Uterus (tissue), 4 donors: ENCODE data around the gene WNT16. TPM values are rescaled to one million over a fixed set of nuclear protein-coding genes. Genes with fewer than 3 reads are reported as not detected.

Experiments used
- DNase-seq, 2 donors: peaks; one replicate each; pipeline ENCODE4 v3.0.0-alpha.2; 2019 to 2020
- H3K27ac ChIP-seq, 2 donors: fragments of 200-600 bp; sonication (generic); 1 replicate in 1 of 2; 2 replicates in 1 of 2; pipeline ENCODE4 v1.5.1; 2016 to 2018
- H3K27me3 ChIP-seq, 2 donors: fragments of 200-600 bp; sonication (generic); one replicate each; pipeline ENCODE4 v1.5.1; 2018 to 2019; ENCODE audit warnings: control low read depth in 1 of 2
- H3K36me3 ChIP-seq, 2 donors: fragments of 200-600 bp; sonication (generic); one replicate each; pipeline ENCODE4 v1.5.1; 2019; ENCODE audit warnings: control low read depth in 1 of 2
- H3K4me1 ChIP-seq, 2 donors: fragments of 200-600 bp; sonication (generic); one replicate each; pipeline ENCODE4 v1.5.1; 2018 to 2019; ENCODE audit warnings: control low read depth in 1 of 2
- H3K4me3 ChIP-seq, 2 donors: fragments of 200-600 bp; sonication (generic); 1 replicate in 1 of 2; 2 replicates in 1 of 2; pipeline ENCODE4 v1.5.1; 2018 to 2019; ENCODE audit warnings: mild to moderate bottlenecking in 1 of 2
- H3K9me3 ChIP-seq, 2 donors: fragments of 200-600 bp; sonication (generic); one replicate each; pipeline ENCODE4 v1.5.1; 2019; ENCODE audit warnings: control low read depth in 1 of 2
- POLR2A ChIP-seq, 2 donors: fragments of 450-650 bp; IDR thresholded peaks; one replicate each; pipeline ENCODE4 v1.6.1; 2016; ENCODE audit warnings: antibody characterized with exemption in 2 of 2, mild to moderate bottlenecking in 1 of 2, moderate library complexity in 1 of 2
- intact Hi-C: fragments of 100-400 bp; cut with DNase I; formaldehyde crosslinking; loops from one replicate; pipeline ENCODE4 v1.15.1; 2023; ENCODE audit warnings: low total_unique reads
- total RNA-seq, 4 donors: library from RNA; depleted of rRNA in 3 of 4; stranded (reverse); fragments of >200 nt in 3 of 4; gene quantifications; one replicate each; pipeline versions ENCODE4 v1.1.0 to v1.2.4, GENCODE V29; 2014 to 2023
- TF ChIP-seq, protein P1 (sequence below), 4 experiments: fragments of 200-600 bp in 2 of 4; fragments of 450-650 bp in 2 of 4; sonication (generic) in 2 of 4; IDR thresholded peaks; one replicate each; pipeline ENCODE4 v1.5.1; 2016 to 2019; ENCODE audit warnings: antibody characterized with exemption in 4 of 4, mild to moderate bottlenecking in 2 of 4, moderate library complexity in 1 of 4
- donor health status: DM: yes; HTN: yes; CAD: no.

Gene WNT16
- total RNA-seq, 4 donors from 2014 or later = 1.7 TPM; not detected in 3

GRCh38 chr7:121294448-121294992 is 34.3 kb upstream of the WNT16 start:
- intact Hi-C loops = no loop called here
- Histone ChIP-seq H3K27ac (no peak overlapping the region), H3K36me3 (no peaks in the 10 kb centered on the region), H3K27me3 (no peaks in the 10 kb centered on the region), H3K4me3 (no peak overlapping the region), H3K4me1 (no peaks in the 10 kb centered on the region), H3K9me3 (no peaks in the 10 kb centered on the region)
- TF ChIP-seq, protein P1, sequence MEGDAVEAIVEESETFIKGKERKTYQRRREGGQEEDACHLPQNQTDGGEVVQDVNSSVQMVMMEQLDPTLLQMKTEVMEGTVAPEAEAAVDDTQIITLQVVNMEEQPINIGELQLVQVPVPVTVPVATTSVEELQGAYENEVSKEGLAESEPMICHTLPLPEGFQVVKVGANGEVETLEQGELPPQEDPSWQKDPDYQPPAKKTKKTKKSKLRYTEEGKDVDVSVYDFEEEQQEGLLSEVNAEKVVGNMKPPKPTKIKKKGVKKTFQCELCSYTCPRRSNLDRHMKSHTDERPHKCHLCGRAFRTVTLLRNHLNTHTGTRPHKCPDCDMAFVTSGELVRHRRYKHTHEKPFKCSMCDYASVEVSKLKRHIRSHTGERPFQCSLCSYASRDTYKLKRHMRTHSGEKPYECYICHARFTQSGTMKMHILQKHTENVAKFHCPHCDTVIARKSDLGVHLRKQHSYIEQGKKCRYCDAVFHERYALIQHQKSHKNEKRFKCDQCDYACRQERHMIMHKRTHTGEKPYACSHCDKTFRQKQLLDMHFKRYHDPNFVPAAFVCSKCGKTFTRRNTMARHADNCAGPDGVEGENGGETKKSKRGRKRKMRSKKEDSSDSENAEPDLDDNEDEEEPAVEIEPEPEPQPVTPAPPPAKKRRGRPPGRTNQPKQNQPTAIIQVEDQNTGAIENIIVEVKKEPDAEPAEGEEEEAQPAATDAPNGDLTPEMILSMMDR (IDR thresholded peaks at IDR 0.05) = no peak
- no peak for TF ChIP-seq POLR2A (IDR thresholded peaks at IDR 0.05)
- DNase-seq = no peak

GRCh38 chr7:121297843-121298242 is 31.0 kb upstream of the WNT16 start:
- Histone ChIP-seq H3K27me3 (no peaks in the 10 kb centered on the region), H3K36me3 (no peaks in the 10 kb centered on the region), H3K4me1 (no peaks in the 10 kb centered on the region), H3K4me3 (no peak overlapping the region), H3K9me3 (no peaks in the 10 kb centered on the region), H3K27ac (no peak overlapping the region)
- DNase-seq = no peak
- no peak for TF ChIP-seq POLR2A (IDR thresholded peaks at IDR 0.05)
- TF ChIP-seq, protein P1 (IDR thresholded peaks at IDR 0.05) = no peak
- intact Hi-C loops = no loop called here

DNA sequence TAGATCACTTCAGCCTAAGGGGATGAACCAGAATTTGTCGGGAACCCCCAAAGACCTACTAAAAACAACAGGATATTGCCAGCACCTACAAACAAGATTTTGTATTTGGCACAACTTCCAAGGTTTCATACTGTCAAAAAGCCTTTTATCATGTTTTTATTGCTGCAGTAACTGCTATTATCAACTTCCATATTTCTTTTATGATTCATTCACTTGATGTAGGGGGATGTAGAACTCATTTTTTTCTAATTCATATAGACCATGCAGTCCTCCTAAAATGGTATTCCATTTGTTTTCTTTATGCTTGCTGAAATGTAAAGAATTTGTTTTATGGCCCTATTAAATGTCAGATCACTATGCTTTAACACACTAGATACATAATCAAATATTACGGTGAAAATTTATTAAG is 30.0 kb upstream of the WNT16 start:
- TF ChIP-seq, protein P1 (IDR thresholded peaks at IDR 0.05) = no peak
- TF ChIP-seq POLR2A (IDR thresholded peaks at IDR 0.05) = no peak

DNA sequence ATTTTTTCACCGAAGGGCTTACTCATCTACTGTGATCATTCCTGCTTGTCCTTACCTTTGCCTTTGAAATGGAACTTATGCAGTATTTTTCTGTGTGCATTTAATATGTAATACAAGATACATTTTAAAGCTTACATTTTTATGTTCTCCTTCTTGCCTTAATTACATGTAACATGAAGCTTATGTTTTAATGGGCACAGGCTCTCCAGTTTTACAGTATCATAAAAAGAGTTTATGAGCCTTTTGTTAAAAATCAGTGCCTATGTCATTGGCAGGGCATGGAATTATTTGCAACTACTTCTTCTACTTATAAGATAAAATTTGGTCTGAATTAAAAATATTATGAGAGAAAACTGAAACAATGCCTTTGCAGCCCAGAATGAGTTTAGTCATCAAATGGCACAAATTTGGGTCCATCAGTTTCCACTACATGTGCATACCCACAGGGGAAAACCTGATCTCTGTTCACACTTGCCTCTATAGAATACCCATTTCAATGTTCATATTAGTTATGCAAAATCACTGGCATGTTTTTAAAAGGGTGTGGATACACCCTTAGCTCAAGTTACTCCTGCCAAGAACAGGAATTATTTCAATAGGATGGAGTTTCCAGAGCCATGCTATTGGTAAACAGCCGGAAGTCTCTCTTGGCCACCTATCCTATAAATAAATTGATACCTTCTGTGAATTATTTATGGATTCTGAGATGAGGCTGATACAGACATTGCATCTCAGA is 27.9 kb upstream of the WNT16 start:
- TF ChIP-seq, protein P1 (IDR thresholded peaks at IDR 0.05) = no peak
- TF ChIP-seq POLR2A (IDR thresholded peaks at IDR 0.05) = no peak
- Histone ChIP-seq H3K4me1 (no peaks in the 10 kb centered on the region), H3K27ac (no peak overlapping the region), H3K4me3 (no peak overlapping the region), H3K36me3 (no peaks in the 10 kb centered on the region), H3K27me3 (no peaks in the 10 kb centered on the region), H3K9me3 (no peaks in the 10 kb centered on the region)
- intact Hi-C loops = no loop called here
- no peak for DNase-seq

More for the DNA sequence above, 30.0 kb upstream of the WNT16 start:
- Histone ChIP-seq H3K27me3 (no peaks in the 10 kb centered on the region), H3K4me1 (no peaks in the 10 kb centered on the region), H3K36me3 (no peaks in the 10 kb centered on the region), H3K9me3 (no peaks in the 10 kb centered on the region), H3K27ac (no peak overlapping the region), H3K4me3 (no peak overlapping the region)
- no peak for DNase-seq
- intact Hi-C loops = no loop called here

- Histone ChIP-seq H3K4me3 (no peak overlapping the region), H3K36me3 (no peaks in the 10 kb centered on the region), H3K9me3 (no peaks in the 10 kb centered on the region), H3K4me1 (no peaks in the 10 kb centered on the region), H3K27ac (no peak overlapping the region), H3K27me3 (no peaks in the 10 kb centered on the region)
- intact Hi-C loops = no loop called here
- DNase-seq = no peak
- TF ChIP-seq, protein P1 (IDR thresholded peaks at IDR 0.05) = no peak
- TF ChIP-seq POLR2A (IDR thresholded peaks at IDR 0.05) = no peak
Measured at GRCh38 chr7:121301446-121302213, 27.2 kb upstream of the WNT16 start.
